Subcutaneous abdominal adipose tissue (tissue), 5 donors: ENCODE results near the gene OLFML2B.
A peak's percentile ranks its signal among the peaks of the same experiment; 100 is the strongest.

Experiments
- H3K27ac ChIP-seq: one replicate; pipeline ENCODE4 v1.7.0; 2013; ENCODE audit warnings: low read depth, mild to moderate bottlenecking, inconsistent platforms, low read length, moderate library complexity
- H3K27me3 ChIP-seq, 5 donors: one replicate each; pipeline ENCODE4 v1.7.0; 2013; ENCODE audit warnings: low read length in 5 of 5, inconsistent platforms in 1 of 5; ENCODE audit not compliant: control insufficient read depth in 5 of 5, insufficient read depth in 4 of 5
- H3K36me3 ChIP-seq, 5 donors: one replicate each; pipeline ENCODE4 v1.7.0; 2013; ENCODE audit warnings: low read length in 5 of 5; ENCODE audit not compliant: control insufficient read depth in 5 of 5, insufficient read depth in 5 of 5
- H3K4me1 ChIP-seq, 5 donors: one replicate each; pipeline ENCODE4 v1.7.0; 2013; ENCODE audit warnings: low read length in 5 of 5, mild to moderate bottlenecking in 3 of 5, moderate library complexity in 1 of 5; ENCODE audit not compliant: control insufficient read depth in 5 of 5, insufficient read depth in 5 of 5
- H3K4me3 ChIP-seq, 5 donors: one replicate each; pipeline ENCODE4 v1.7.0; 2013; ENCODE audit warnings: low read length in 5 of 5, low read depth in 1 of 5
- H3K9ac ChIP-seq, 5 donors: one replicate each; pipeline ENCODE4 v1.7.0; 2013; ENCODE audit warnings: low read length in 5 of 5, mild to moderate bottlenecking in 4 of 5, moderate library complexity in 3 of 5
- H3K9me3 ChIP-seq, 5 donors: one replicate each; pipeline ENCODE4 v1.7.0; 2013; ENCODE audit warnings: low read length in 5 of 5; ENCODE audit not compliant: control insufficient read depth in 5 of 5
- donor health status: healthy.
- donor health status: healthy.
- donor health status: healthy.
- donor health status: healthy.
- donor health status: healthy.

Gene OLFML2B

DNA sequence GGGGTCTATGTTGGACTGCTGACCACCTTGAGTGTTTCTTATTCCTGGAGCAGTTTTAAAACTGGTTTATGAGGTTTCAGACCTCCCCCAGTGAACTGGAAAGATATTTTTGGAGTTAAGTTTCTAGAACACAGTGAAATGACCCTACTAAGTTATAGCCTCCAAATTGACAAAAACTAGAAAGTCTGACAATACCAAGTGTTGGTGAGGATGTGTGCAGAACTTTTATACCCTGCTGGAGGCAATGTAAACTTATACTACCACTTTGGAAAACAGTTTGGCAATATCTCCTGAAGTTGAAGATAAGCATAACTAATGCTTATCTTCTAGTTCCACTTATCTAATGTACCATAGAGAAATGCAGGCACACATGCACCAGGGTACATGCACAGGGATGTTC, 10.4 kb downstream of the OLFML2B start:
- Histone ChIP-seq H3K9ac (no peak overlapping the region), H3K27me3 (no peaks in the 10 kb centered on the region), H3K36me3 (peaks cover 0 to 25% (median 0%) of the 10 kb centered on the region in 5 donors), H3K4me1 (peaks cover 0 to 3% (median 0%) of the 10 kb centered on the region in 5 donors), H3K4me3 (no peak overlapping the region), H3K9me3 (peaks cover 0 to 7% (median 6%) of the 10 kb centered on the region in 5 donors), H3K27ac (no peak overlapping the region)

DNA sequence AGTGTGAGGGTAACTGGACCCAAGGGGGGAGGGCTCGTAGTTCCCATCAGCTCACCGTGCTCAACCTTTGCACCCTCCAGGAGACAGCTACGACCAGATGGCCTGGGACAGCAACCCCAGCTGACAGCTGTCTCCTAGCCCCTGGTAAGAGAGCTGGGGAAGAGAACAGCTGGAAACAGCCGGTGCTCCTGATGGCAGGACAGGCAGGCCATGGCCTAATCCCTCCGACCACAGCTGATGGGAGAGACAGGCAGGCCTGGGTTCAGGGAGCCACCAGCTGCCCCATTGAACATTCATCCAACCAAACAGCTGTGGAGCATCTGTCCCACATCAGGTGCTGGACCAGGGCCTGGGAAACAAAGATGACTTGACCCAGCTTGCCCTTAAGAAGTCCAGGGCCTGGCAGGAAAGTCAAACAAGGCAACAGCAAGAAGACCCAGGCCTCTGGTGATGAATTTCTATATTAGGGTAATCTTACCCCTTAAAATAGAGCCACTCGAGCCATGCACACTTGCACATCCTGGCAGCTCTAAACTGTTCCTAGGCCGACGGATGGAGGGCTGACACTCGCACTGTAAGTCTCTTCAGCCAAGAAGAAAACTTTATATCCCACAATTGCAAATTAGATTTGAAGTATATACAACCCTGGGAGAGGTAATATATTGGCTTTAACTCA, 12.2 kb downstream of the OLFML2B start:
- Histone ChIP-seq H3K36me3 (peaks cover 0 to 20% (median 0%) of the 10 kb centered on the region in 5 donors), H3K9me3 (peaks cover 0 to 7% (median 6%) of the 10 kb centered on the region in 5 donors), H3K27ac (no peak overlapping the region), H3K4me1 (peaks cover 0 to 3% (median 0%) of the 10 kb centered on the region in 5 donors), H3K27me3 (no peaks in the 10 kb centered on the region), H3K9ac (no peak overlapping the region), H3K4me3 (no peak overlapping the region)

DNA sequence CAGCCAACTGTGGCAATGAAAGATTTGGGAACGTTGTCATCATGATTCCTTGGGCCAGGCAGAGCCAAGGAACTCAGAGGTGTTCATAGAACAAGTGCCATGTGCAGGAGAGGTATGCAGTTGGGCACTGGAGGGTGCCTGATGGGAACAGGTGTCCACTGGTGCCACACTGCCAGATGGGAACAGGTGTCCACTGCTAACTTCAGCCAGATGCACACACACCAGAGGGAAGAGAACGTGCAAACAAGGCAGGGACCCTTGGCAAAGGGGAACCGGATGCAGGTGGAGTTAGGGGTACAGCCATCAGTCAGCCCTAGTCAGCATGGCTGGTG, 13.5 kb downstream of the OLFML2B start:
- no peak overlapping the region for H3K27ac ChIP-seq
- H3K36me3 ChIP-seq = peaks cover 0 to 18% (median 3%) of the 10 kb centered on the region in 5 donors

DNA sequence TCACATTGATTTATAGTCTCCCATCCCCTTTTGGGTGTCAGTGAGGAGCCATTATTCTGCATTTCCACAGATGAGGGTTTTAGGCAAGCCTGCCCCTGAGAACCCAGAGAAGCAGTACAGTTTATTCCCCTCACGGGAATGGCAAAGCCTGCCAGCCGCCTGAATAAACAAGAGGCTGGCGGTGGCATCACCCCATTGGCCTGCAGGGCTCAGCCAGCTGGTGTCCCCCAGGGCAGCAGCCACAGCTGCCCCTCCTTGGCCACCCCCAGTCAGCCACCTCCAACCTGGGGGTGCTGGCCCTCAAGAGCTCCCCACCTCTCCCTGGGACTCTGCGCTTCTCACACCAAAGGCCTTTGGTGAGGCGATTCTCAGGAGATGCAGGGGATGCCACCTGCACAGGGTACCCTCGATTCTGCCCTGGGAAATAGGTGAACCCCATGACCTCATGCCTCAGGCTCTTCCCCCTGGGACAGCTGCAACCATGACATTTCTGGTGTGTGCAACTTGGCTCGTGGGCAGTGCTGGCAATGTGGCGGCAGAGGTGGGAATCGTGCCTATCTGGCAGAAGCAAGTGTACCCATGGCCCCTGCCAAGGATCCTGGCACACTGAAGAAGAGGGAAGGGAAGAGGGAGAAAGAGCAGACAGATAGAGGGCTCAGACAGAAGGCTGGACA, 14.0 kb downstream of the OLFML2B start:
- H3K27ac ChIP-seq = no peak overlapping the region
- H3K9ac ChIP-seq = no peak overlapping the region

More for the DNA sequence above, 13.5 kb downstream of the OLFML2B start:
- no peak overlapping the region for H3K4me3 ChIP-seq
- H3K27me3 ChIP-seq = no peaks in the 10 kb centered on the region
- H3K4me1 ChIP-seq = no peaks in the 10 kb centered on the region
- no peak overlapping the region for H3K9ac ChIP-seq
- H3K9me3 ChIP-seq = peaks cover 0 to 7% (median 6%) of the 10 kb centered on the region in 5 donors

DNA sequence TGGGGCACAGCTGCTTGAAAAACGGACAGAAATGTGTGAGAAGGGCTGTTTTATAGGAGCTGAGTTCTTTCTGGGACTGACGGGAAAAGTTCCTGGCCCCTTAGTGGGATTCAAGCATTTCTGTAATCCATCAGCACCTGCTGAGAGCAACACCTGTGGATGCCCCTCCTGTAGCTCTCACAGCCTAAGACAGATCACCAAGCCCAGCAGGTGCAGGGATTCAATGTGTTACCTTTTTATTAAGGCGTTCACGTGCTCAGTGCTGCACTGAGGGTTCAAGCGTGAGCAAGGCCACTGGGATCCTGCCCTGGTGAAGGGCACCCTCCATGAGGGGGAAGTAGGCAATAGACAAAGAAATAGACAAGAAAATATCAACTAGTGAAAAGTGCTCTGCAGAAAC, 14.9 kb downstream of the OLFML2B start:
- Histone ChIP-seq H3K27me3 (peaks cover 0 to 3% (median 0%) of the 10 kb centered on the region in 5 donors), H3K27ac (no peak overlapping the region), H3K9ac (no peak overlapping the region), H3K36me3 (peaks cover 0 to 17% (median 3%) of the 10 kb centered on the region in 5 donors), H3K4me3 (no peak overlapping the region), H3K9me3 (peaks cover 0 to 7% (median 6%) of the 10 kb centered on the region in 5 donors), H3K4me1 (peaks cover 0 to 9% (median 4%) of the 10 kb centered on the region in 5 donors)

More for the DNA sequence above, 14.0 kb downstream of the OLFML2B start:
- Histone ChIP-seq H3K36me3 (peaks cover 0 to 17% (median 3%) of the 10 kb centered on the region in 5 donors), H3K4me1 (peaks cover 0 to 2% (median 0%) of the 10 kb centered on the region in 5 donors), H3K4me3 (no peak overlapping the region), H3K9me3 (peaks cover 0 to 7% (median 6%) of the 10 kb centered on the region in 5 donors), H3K27me3 (peaks cover 0 to under 1% (median 0%) of the 10 kb centered on the region in 5 donors)

DNA sequence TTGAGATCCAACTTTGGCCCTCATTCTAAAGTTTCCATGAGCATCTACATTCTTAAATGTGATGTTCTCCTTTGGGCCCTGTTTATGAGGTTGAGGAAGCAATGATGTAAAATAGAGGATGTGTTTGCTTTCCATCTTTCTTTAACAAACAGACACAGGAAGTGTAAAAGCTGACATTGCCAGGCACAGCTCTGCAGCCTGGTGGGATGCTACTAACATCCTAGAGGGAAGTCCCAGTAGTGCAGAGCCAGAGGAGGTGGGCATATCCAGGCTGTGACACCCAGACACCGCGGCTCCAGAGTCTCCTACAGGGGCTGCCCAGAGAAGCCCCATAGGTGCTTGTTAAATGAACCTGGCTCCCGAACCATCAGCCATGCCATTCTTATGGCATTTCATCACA, 16.2 kb downstream of the OLFML2B start:
- Histone ChIP-seq H3K27me3 (peaks cover 0 to 5% (median 0%) of the 10 kb centered on the region in 5 donors), H3K27ac (no peak overlapping the region), H3K4me3 (no peak overlapping the region), H3K36me3 (peaks cover 0 to 13% (median 3%) of the 10 kb centered on the region in 5 donors), H3K4me1 (peaks cover 4 to 22% (median 16%) of the 10 kb centered on the region in 5 donors), H3K9me3 (no peaks in the 10 kb centered on the region), H3K9ac (no peak overlapping the region)

DNA sequence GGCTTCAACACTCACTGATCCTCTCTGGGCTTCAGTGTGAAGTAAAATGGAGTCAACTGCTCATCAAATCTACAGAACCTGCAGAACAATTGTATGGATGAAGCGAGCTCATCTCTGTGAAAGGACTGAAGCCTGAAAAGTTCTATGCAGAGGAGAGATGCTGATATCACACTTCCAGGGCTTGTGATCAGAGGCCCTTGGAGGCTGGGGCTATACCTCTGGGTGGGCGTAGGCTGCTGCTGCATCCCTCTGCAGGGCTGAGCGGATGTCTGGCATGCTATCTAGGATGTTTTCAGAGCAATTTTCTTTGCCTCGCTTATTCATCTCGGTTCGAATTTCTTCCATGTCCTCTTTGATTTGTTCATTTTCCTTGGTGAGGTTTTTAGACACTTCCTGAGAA, 17.6 kb downstream of the OLFML2B start:
- H3K36me3 ChIP-seq = peaks cover 0 to 6% (median 2%) of the 10 kb centered on the region in 5 donors
- H3K4me3 ChIP-seq = no peak overlapping the region
- H3K27ac ChIP-seq = no peak overlapping the region

DNA sequence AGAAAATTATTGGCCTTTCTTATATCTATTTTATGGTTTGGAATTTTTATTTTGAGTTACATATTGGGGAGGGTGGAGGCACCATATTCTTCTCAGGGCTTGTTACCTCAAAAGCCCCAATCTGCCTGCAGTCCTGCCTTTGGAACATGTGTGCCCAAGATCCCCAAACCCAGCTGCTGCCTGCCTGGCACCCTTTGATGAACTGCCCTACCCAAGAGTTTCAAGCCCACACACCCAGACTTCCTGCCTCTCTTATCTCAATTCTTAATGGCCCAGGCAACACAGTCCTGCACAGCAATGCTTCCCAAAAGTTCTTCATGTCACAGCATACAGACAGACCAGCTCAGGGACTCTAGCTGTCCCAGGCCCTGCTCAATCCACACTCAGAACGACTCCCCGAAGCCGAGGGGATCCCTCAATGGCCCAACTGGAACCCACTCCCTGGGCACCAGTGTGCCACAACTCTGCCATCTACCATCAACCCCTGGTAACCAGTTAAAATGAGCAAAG, 19.2 kb downstream of the OLFML2B start:
- Histone ChIP-seq H3K9me3 (no peaks in the 10 kb centered on the region), H3K27me3 (peaks cover 0 to 5% (median 0%) of the 10 kb centered on the region in 5 donors), H3K4me3 (no peak overlapping the region), H3K9ac (no peak overlapping the region), H3K4me1 (peaks cover 4 to 29% (median 20%) of the 10 kb centered on the region in 5 donors), H3K36me3 (peaks cover 0 to 8% (median 0%) of the 10 kb centered on the region in 5 donors), H3K27ac (peak overlapping the region; percentile 58)

More for the DNA sequence above, 17.6 kb downstream of the OLFML2B start:
- no peak overlapping the region for H3K9ac ChIP-seq
- H3K27me3 ChIP-seq = peaks cover 0 to 5% (median 0%) of the 10 kb centered on the region in 5 donors
- H3K4me1 ChIP-seq = peaks cover 4 to 29% (median 20%) of the 10 kb centered on the region in 5 donors
- no peaks in the 10 kb centered on the region for H3K9me3 ChIP-seq

DNA sequence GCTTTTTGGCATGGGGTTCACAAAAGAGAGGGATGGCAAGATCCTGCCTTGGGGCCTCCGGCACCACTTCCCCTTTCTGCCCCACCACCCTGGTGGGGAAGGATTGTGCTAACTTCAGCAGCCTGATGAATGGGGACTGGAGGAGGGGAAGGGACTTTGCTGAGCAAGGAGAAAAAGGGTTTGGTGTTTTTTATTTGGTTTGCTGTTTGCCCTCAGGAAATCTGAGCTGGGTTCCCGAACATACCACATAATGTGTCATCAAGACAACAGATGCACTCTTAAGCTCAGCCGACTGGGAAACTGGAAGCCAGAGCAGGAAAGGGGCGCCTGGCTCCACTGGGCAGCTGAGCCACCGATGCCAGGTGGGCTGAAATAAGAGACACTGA, 19.8 kb downstream of the OLFML2B start:
- H3K4me3 ChIP-seq = peak overlapping the region in 4 of 5 donors; percentile 17 to 58 (median 54)
- peaks cover 0 to 5% (median 0%) of the 10 kb centered on the region in 5 donors for H3K27me3 ChIP-seq
- H3K9me3 ChIP-seq = no peaks in the 10 kb centered on the region
- peak overlapping the region; percentile 58 for H3K27ac ChIP-seq
- H3K36me3 ChIP-seq = peaks cover 0 to 8% (median 0%) of the 10 kb centered on the region in 5 donors
- H3K9ac ChIP-seq = peak overlapping the region in 1 of 5 donors; percentile 20
- H3K4me1 ChIP-seq = peaks cover 4 to 29% (median 20%) of the 10 kb centered on the region in 5 donors
